AG04450 (cell line): Measurements from ENCODE around the gene TGM3. TPM values are rescaled to one million over a fixed set of nuclear protein-coding genes. Genes with fewer than 3 reads are reported as not detected.

ENCODE experiments used
- CTCF ChIA-PET: fragments of 300-600, 350-600 bp; formaldehyde crosslinking; extraction: SDS; loops from one replicate; lab custom pipeline; 2022; ENCODE audit warnings: antibody characterized with exemption, inconsistent platforms; lab: Charles Lee
- POLR2A ChIA-PET: fragments of 350-600 bp; formaldehyde crosslinking; extraction: SDS; loops from one replicate; lab custom pipeline; 2021; ENCODE audit warnings: antibody characterized with exemption, inconsistent platforms; lab: Yijun Ruan, JAX
- DNase-seq: peaks from one replicate; pipeline ENCODE4 v3.0.0-alpha.2; 2011; ENCODE audit warnings: low read depth, low spot score
- H3K27ac ChIP-seq: one replicate; pipeline ENCODE4 v1.5.1; 2012; ENCODE audit warnings: low read depth, low read length, control low read depth
- H3K27me3 ChIP-seq: one replicate; pipeline ENCODE4 v1.6.0; 2012; ENCODE audit warnings: low read length; ENCODE audit not compliant: control insufficient read depth, insufficient read depth
- H3K4me3 ChIP-seq: 2 replicates; pipeline ENCODE4 v1.5.1; 2011; ENCODE audit warnings: mild to moderate bottlenecking, low read depth, low read length, control low read depth
- H3K9me3 ChIP-seq: 2 replicates; pipeline ENCODE4 v1.5.1; 2012; ENCODE audit warnings: low read length; ENCODE audit not compliant: control insufficient read depth, insufficient read depth
- polyA plus RNA-seq: library from polyadenylated mRNA; depleted of rRNA; stranded (reverse); fragments of >200 nt; gene quantifications from 2 replicates; pipeline ENCODE4 v1.2.3, GENCODE V29; 2011
- TF ChIP-seq, protein P1 (sequence below): IDR thresholded peaks from 2 replicates; pipeline ENCODE4 v1.5.1; 2011; ENCODE audit warnings: low read depth, low read length, control low read depth, inconsistent platforms

The TGM3 gene
- polyA plus RNA-seq, 1 experiment = not detected

- peaks cover under 1% of the 10 kb centered on the region for H3K27me3 ChIP-seq
- POLR2A ChIA-PET = no interaction called here
Measured at GRCh38 chr20:2253256-2253655, 42.5 kb upstream of the TGM3 start.

GRCh38 chr20:2254333-2254732 lies 41.5 kb upstream of the TGM3 start:
- Histone ChIP-seq H3K27me3 (peaks cover 2% of the 10 kb centered on the region), H3K4me3 (no peak overlapping the region), H3K27ac (no peak overlapping the region), H3K9me3 (no peaks in the 10 kb centered on the region)
- DNase-seq = no peak
- POLR2A ChIA-PET = no interaction called here
- TF ChIP-seq, protein P1, sequence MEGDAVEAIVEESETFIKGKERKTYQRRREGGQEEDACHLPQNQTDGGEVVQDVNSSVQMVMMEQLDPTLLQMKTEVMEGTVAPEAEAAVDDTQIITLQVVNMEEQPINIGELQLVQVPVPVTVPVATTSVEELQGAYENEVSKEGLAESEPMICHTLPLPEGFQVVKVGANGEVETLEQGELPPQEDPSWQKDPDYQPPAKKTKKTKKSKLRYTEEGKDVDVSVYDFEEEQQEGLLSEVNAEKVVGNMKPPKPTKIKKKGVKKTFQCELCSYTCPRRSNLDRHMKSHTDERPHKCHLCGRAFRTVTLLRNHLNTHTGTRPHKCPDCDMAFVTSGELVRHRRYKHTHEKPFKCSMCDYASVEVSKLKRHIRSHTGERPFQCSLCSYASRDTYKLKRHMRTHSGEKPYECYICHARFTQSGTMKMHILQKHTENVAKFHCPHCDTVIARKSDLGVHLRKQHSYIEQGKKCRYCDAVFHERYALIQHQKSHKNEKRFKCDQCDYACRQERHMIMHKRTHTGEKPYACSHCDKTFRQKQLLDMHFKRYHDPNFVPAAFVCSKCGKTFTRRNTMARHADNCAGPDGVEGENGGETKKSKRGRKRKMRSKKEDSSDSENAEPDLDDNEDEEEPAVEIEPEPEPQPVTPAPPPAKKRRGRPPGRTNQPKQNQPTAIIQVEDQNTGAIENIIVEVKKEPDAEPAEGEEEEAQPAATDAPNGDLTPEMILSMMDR = no peak
- CTCF ChIA-PET = no interaction called here

More at GRCh38 chr20:2253256-2253655, 42.5 kb upstream of the TGM3 start:
- TF ChIP-seq, protein P1 = no peak
- no peak for DNase-seq
- CTCF ChIA-PET = no interaction called here
- H3K4me3 ChIP-seq = no peak overlapping the region
- H3K27ac ChIP-seq = no peak overlapping the region
- no peaks in the 10 kb centered on the region for H3K9me3 ChIP-seq

DNA sequence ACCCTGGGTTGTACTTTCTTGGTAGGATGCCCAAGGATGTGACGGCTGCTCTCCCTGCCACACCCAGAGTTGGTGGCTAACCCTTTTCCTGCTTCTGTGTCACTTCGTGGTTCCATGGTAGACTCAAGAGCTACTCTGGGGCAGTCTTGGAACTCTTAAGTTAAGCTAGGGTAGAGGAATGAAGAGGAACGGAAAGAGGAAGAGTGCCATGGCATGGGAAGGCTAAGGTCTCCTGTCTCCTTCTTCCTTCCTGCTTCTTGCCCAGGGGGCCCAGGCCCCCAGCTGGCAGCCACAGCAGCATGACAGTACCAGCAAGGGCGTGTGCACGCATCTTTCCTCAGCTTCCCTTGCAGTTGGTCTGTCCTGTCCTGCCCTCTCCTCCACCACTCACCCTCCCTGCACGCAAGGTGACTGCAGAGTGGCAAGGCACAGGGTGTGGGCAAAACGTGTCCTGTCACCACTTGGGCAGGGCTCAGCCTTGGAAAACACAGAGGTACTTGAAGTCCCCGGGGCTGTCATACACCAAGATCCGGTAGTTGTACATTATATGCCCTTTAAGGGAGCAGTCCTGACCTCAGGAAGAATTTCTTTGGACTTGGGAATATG lies 39.8 kb upstream of the TGM3 start:
- ChIA-PET POLR2A (no interaction called here), CTCF (no interaction called here)
- TF ChIP-seq, protein P1 = no peak
- no peak for DNase-seq
- H3K27ac ChIP-seq = no peak overlapping the region
- H3K27me3 ChIP-seq = peaks cover 3% of the 10 kb centered on the region
- H3K9me3 ChIP-seq = no peaks in the 10 kb centered on the region
- H3K4me3 ChIP-seq = no peak overlapping the region

- DNase-seq = no peak
- POLR2A ChIA-PET = no interaction called here
- H3K27ac ChIP-seq = no peak overlapping the region
- H3K27me3 ChIP-seq = peaks cover 3% of the 10 kb centered on the region
- CTCF ChIA-PET = no interaction called here
- no peak overlapping the region for H3K4me3 ChIP-seq
- no peaks in the 10 kb centered on the region for H3K9me3 ChIP-seq
- TF ChIP-seq, protein P1 = no peak
Measured at GRCh38 chr20:2259731-2260130, 36.1 kb upstream of the TGM3 start.

GRCh38 chr20:2260250-2260649 lies 35.6 kb upstream of the TGM3 start:
- TF ChIP-seq, protein P1 = no peak
- Histone ChIP-seq H3K27ac (no peak overlapping the region), H3K27me3 (peaks cover 3% of the 10 kb centered on the region), H3K9me3 (no peaks in the 10 kb centered on the region), H3K4me3 (no peak overlapping the region)
- ChIA-PET POLR2A (no interaction called here), CTCF (no interaction called here)
- DNase-seq = no peak
